Keratinocyte (primary cell): ENCODE data around the gene RBM19. TPM values are rescaled to one million over a fixed set of nuclear protein-coding genes. Genes with fewer than 3 reads are reported as not detected.

Source experiments
- DNase-seq: peaks from one replicate; pipeline ENCODE4 v3.0.0-alpha.2; 2011; ENCODE audit warnings: low read depth, missing footprints, low spot score
- FAIRE-seq: peaks from 2 replicates; lab custom pipeline; 2011; peaks lifted over from hg19 to GRCh38; lab: Jason Lieb, UNC
- H2AFZ ChIP-seq: 2 replicates; pipeline ENCODE4 v1.6.0; 2012; ENCODE audit warnings: low read length, control low read depth, inconsistent platforms; ENCODE audit not compliant: control insufficient read depth
- H3K27ac ChIP-seq: 2 replicates; pipeline ENCODE4 v1.5.1; 2011; ENCODE audit warnings: low read length; ENCODE audit not compliant: control insufficient read depth, insufficient read depth
- H3K27me3 ChIP-seq: 3 replicates; pipeline ENCODE4 v1.6.0; 2011; ENCODE audit warnings: low read length; ENCODE audit not compliant: control insufficient read depth, insufficient read depth; ENCODE audit errors: extremely low read depth
- H3K36me3 ChIP-seq, 2 experiments: 2 replicates in 1 of 2; 3 replicates in 1 of 2; pipeline ENCODE4 v1.5.1; 2011; ENCODE audit warnings: low read length in 2 of 2, mild to moderate bottlenecking in 1 of 2; ENCODE audit not compliant: control insufficient read depth in 2 of 2, insufficient read depth in 2 of 2; ENCODE audit errors: extremely low read depth in 1 of 2
- H3K4me1 ChIP-seq: 3 replicates; pipeline ENCODE4 v1.5.1; 2011; ENCODE audit warnings: low read length; ENCODE audit not compliant: control insufficient read depth, insufficient read depth; ENCODE audit errors: extremely low read depth
- H3K4me2 ChIP-seq: 3 replicates; pipeline ENCODE4 v1.6.0; 2011; ENCODE audit warnings: low read depth, low read length; ENCODE audit not compliant: control insufficient read depth, insufficient read depth; ENCODE audit errors: extremely low read depth
- H3K4me3 ChIP-seq, 3 experiments: fragments of 200-600 bp in 1 of 3; sonication (generic) in 1 of 3; 2 replicates in 2 of 3; 3 replicates in 1 of 3; pipeline ENCODE4 v1.5.1; 2011 to 2016; ENCODE audit warnings: low read length in 3 of 3, mild to moderate bottlenecking in 3 of 3, control low read depth in 2 of 3, inconsistent platforms in 1 of 3, low read depth in 1 of 3, mixed read lengths in 1 of 3, mixed run types in 1 of 3, moderate library complexity in 1 of 3; ENCODE audit not compliant: control insufficient read depth in 2 of 3, insufficient read depth in 2 of 3; ENCODE audit errors: extremely low read depth in 1 of 3
- H3K79me2 ChIP-seq: 2 replicates; pipeline ENCODE4 v1.6.0; 2012; ENCODE audit warnings: low read length; ENCODE audit not compliant: control insufficient read depth, insufficient read depth
- H3K9ac ChIP-seq: 3 replicates; pipeline ENCODE4 v1.6.0; 2011; ENCODE audit warnings: low read length; ENCODE audit not compliant: control insufficient read depth, insufficient read depth; ENCODE audit errors: extremely low read depth
- H3K9me1 ChIP-seq: 3 replicates; pipeline ENCODE4 v1.6.0; 2011; ENCODE audit warnings: low read length; ENCODE audit not compliant: control insufficient read depth, insufficient read depth; ENCODE audit errors: extremely low read depth
- H3K9me3 ChIP-seq: 2 replicates; pipeline ENCODE4 v1.5.1; 2012; ENCODE audit warnings: low read depth, low read length; ENCODE audit not compliant: control insufficient read depth
- H4K20me1 ChIP-seq: 3 replicates; pipeline ENCODE4 v1.6.0; 2011; ENCODE audit warnings: low read length; ENCODE audit not compliant: control insufficient read depth, insufficient read depth; ENCODE audit errors: extremely low read depth
- CTCF ChIP-seq, 3 experiments: IDR thresholded peaks in 1 of 3; conservative IDR thresholded peaks in 1 of 3; optimal IDR thresholded peaks in 1 of 3; 2 replicates in 2 of 3; 3 replicates in 1 of 3; pipeline versions ENCODE3 to v1.5.1; 2011; ENCODE audit warnings: low read length in 3 of 3, mild to moderate bottlenecking in 3 of 3, moderate library complexity in 2 of 3, control low read depth in 1 of 3, inconsistent platforms in 1 of 3; ENCODE audit not compliant: insufficient read depth in 2 of 3; ENCODE audit errors: extremely low read depth in 1 of 3
- EZH2 ChIP-seq: IDR thresholded peaks from one replicate; pipeline ENCODE4 v1.6.1; 2012; ENCODE audit warnings: inconsistent platforms, mild to moderate bottlenecking, low read length, moderate library complexity
- dilution Hi-C: fragments of 300-500 bp; cut with MboI; formaldehyde crosslinking; loops from one replicate; pipeline ENCODE4 v1.7.0; 2020; ENCODE audit warnings: low sequenced_read_pairs; ENCODE audit not compliant: extremely low pct_ligation_motif_present
- polyA plus RNA-seq, 5 experiments: library from polyadenylated mRNA; depleted of rRNA in 3 of 5; stranded (reverse) in 3 of 5; stranded (forward) in 1 of 5; unstranded in 1 of 5; fragments of >200 nt; gene quantifications; 1 replicate in 1 of 5; 2 replicates in 3 of 5; 3 replicates in 1 of 5; pipeline versions ENCODE4 v1.2.1 to v1.2.3, GENCODE V29; 2011 to 2012; ENCODE audit warnings: missing spikeins in 2 of 5, low read depth in 1 of 5, low replicate concordance in 1 of 5

Gene RBM19
- polyA plus RNA-seq, 1 donor (not counting 4 experiments of a cell fraction or from before 2014, with no cell fraction given), result 14.6 TPM

GRCh38 chr12:113847856-113848255, 118.3 kb downstream of the RBM19 start:
- Histone ChIP-seq H3K4me3 (no peak overlapping the region), H3K27me3 (no peaks in the 10 kb centered on the region), H3K9me3 (no peaks in the 10 kb centered on the region), H3K79me2 (no peaks in the 10 kb centered on the region), H3K36me3 (peaks cover 9 to 10% of the 10 kb centered on the region in 2 experiments), H3K27ac (no peak overlapping the region), H3K9me1 (no peaks in the 10 kb centered on the region), H3K9ac (no peak overlapping the region), H4K20me1 (no peaks in the 10 kb centered on the region), H2AFZ (no peak overlapping the region), H3K4me2 (no peak overlapping the region), H3K4me1 (no peaks in the 10 kb centered on the region)
- TF ChIP-seq CTCF (optimal IDR thresholded peaks at IDR 0.05 in 1 of 3, IDR thresholded peaks at IDR 0.05 in 1 of 3, conservative IDR thresholded peaks at IDR 0.05 in 1 of 3; ENCODE audit: extremely low read depth in 1 of 3, insufficient read depth in 2 of 3, low read length in 3 of 3) (no peak), EZH2 (no peak)
- DNase-seq (no peak), FAIRE-seq (no peak)
- dilution Hi-C loops, result no loop called here

DNA sequence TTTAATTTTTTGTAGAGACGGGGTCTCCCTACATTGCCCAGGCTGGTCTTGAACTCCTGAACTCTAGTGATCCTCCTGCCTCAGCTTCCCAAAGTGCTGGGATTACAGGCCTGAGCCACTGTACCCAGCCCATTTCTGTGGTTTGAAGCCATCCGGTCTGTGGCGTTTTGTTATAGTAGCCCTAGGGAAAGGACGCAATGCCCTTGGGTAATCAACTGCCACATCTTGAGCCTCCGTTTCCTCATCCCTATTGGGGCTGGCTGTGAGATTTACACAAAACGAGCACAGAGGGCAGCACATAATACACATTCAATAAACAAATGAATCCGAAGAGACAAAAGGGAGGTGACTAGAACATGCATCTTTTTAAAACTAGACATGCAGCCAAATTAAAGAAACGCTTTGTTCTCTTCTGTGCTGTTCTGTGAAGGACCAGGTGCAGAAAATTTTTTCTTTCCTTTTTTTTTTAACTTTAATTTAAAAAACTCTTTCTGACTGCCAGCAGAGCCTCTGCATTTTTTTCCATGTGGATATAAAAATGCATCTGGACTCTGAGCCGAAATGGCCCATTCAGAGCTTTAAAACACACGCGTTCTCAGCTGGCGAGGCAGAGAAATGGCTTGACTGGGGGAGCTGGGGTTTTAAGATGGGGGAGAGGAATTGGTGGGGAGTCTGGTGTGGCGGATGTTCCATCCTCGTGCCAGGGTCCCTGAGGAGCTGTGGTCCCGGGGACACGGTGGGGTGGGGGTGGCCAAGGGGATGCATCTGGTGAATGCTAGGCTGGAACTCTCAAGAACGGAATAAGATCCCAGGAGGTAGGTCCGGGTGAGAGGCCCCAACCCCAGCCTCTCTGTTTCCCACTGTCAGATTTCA, 119.0 kb downstream of the RBM19 start:
- Histone ChIP-seq H3K4me3 (no peak overlapping the region), H3K4me1 (no peaks in the 10 kb centered on the region), H3K36me3 (peaks cover 9 to 10% of the 10 kb centered on the region in 2 experiments), H2AFZ (no peak overlapping the region), H3K79me2 (no peaks in the 10 kb centered on the region), H3K9me1 (no peaks in the 10 kb centered on the region), H3K9ac (no peak overlapping the region), H4K20me1 (no peaks in the 10 kb centered on the region), H3K27ac (no peak overlapping the region), H3K9me3 (no peaks in the 10 kb centered on the region), H3K4me2 (no peak overlapping the region), H3K27me3 (no peaks in the 10 kb centered on the region)
- dilution Hi-C loops, result no loop called here
- DNase-seq, result no peak
- TF ChIP-seq CTCF (optimal IDR thresholded peaks at IDR 0.05 in 1 of 3, IDR thresholded peaks at IDR 0.05 in 1 of 3, conservative IDR thresholded peaks at IDR 0.05 in 1 of 3; ENCODE audit: extremely low read depth in 1 of 3, insufficient read depth in 2 of 3, low read length in 3 of 3) (no peak), EZH2 (no peak)
- no peak for FAIRE-seq
